Measurements from ENCODE around the gene TAS2R42. TPM values are rescaled to one million over a fixed set of nuclear protein-coding genes. Genes with fewer than 3 reads are reported as not detected.
A peak's percentile ranks its signal among the peaks of the same experiment; 100 is the strongest.

The TAS2R42 gene
- polyA plus RNA-seq (2013), result not detected in 2 replicates

GRCh38 chr12:11186837-11187236 is at the start of gene TAS2R42:
Gene TAS2R42, minus strand, starts transcription at chr12:11186937. Its CDS starts 0 bp downstream, at chr12:11186937.
- H4K12ac ChIP-seq (ENCODE audit: low read depth, low read length), result no peak within 1 kb of the TSS
- H3K4ac ChIP-seq (ENCODE audit: low read depth, low read length), result no peak within 1 kb of the TSS
- H3K36me3 ChIP-seq (ENCODE audit: control insufficient read depth in 1 of 2, insufficient read depth in 2 of 2, low read length in 2 of 2), result no peaks in the 10 kb centered on the region
- no peak within 1 kb of the TSS for H3K18ac ChIP-seq (ENCODE audit: low read length)
- WGBS (ENCODE audit: extremely low coverage, insufficient coverage, insufficient read length), result no CpG with 5 or more reads among the region's 2 CpGs
- no peaks in the 10 kb centered on the region for H3K27me3 ChIP-seq (ENCODE audit: insufficient read depth, low read length)
- no peaks in the 10 kb centered on the region for H3K79me1 ChIP-seq (ENCODE audit: low read length)
- no peak within 1 kb of the TSS for H3K23ac ChIP-seq (ENCODE audit: low read length)
- no peak within 1 kb of the TSS for H4K91ac ChIP-seq (ENCODE audit: low read depth, low read length)
- H4K8ac ChIP-seq (ENCODE audit: low read depth, low read length), result no peak within 1 kb of the TSS
- no peaks in the 10 kb centered on the region for H3K79me2 ChIP-seq (ENCODE audit: control insufficient read depth, insufficient read depth, low read length, poor library complexity)
- no peak within 1 kb of the TSS for H3K14ac ChIP-seq (ENCODE audit: low read length)
- H3K27ac ChIP-seq (ENCODE audit: low read depth, low read length), result no peak within 1 kb of the TSS
- no peak within 1 kb of the TSS for H3K4me3 ChIP-seq (ENCODE audit: low read depth, low read length)
- no peak within 1 kb of the TSS for H2AK5ac ChIP-seq (ENCODE audit: low read length)
- H3K9me3 ChIP-seq (ENCODE audit: insufficient read depth, low read depth, low read length), result no peaks in the 10 kb centered on the region
- H2BK120ac ChIP-seq (ENCODE audit: insufficient read depth, low read length, poor library complexity), result no peak within 1 kb of the TSS
- no peak for DNase-seq
- no peak within 1 kb of the TSS for H2BK5ac ChIP-seq (ENCODE audit: low read depth, low read length, poor library complexity)
- no peak within 1 kb of the TSS for H3K4me2 ChIP-seq (ENCODE audit: low read length)
- no peak within 1 kb of the TSS for H2AFZ ChIP-seq (ENCODE audit: insufficient read depth, low read length, poor library complexity)
- no peaks in the 10 kb centered on the region for H3K4me1 ChIP-seq (ENCODE audit: control insufficient read depth in 1 of 2, insufficient read depth in 2 of 2, low read length in 2 of 2)
- H3K9ac ChIP-seq (ENCODE audit: low read length), result no peak within 1 kb of the TSS
- H2BK12ac ChIP-seq (ENCODE audit: low read length), result no peak within 1 kb of the TSS

- DNase-seq, result no peak
Observed at GRCh38 chr12:11233532-11233931, 46.8 kb upstream of the TAS2R42 start.

GRCh38 chr12:11228296-11228879 is 41.7 kb upstream of the TAS2R42 start:
- H3K4me1 ChIP-seq (ENCODE audit: control insufficient read depth in 1 of 2, insufficient read depth in 2 of 2, low read length in 2 of 2), result no peaks in the 10 kb centered on the region
- no peak overlapping the region for H2BK5ac ChIP-seq (ENCODE audit: low read depth, low read length, poor library complexity)
- H3K18ac ChIP-seq (ENCODE audit: low read length), result no peak overlapping the region
- no peaks in the 10 kb centered on the region for H3K79me1 ChIP-seq (ENCODE audit: low read length)
- no peak overlapping the region for H2AK5ac ChIP-seq (ENCODE audit: low read length)
- DNase-seq, result peak; percentile 40 to 72
- no peak overlapping the region for H4K12ac ChIP-seq (ENCODE audit: low read depth, low read length)
- no peaks in the 10 kb centered on the region for H3K27me3 ChIP-seq (ENCODE audit: insufficient read depth, low read length)
- H3K27ac ChIP-seq (ENCODE audit: low read depth, low read length), result no peak overlapping the region
- no peak overlapping the region for H4K91ac ChIP-seq (ENCODE audit: low read depth, low read length)
- H3K4me3 ChIP-seq (ENCODE audit: low read depth, low read length), result no peak overlapping the region
- H2BK12ac ChIP-seq (ENCODE audit: low read length), result no peak overlapping the region
- H3K23ac ChIP-seq (ENCODE audit: low read length), result no peak overlapping the region
- no peak overlapping the region for H2AFZ ChIP-seq (ENCODE audit: insufficient read depth, low read length, poor library complexity)
- H3K14ac ChIP-seq (ENCODE audit: low read length), result no peak overlapping the region
- H3K36me3 ChIP-seq (ENCODE audit: control insufficient read depth in 1 of 2, insufficient read depth in 2 of 2, low read length in 2 of 2), result no peaks in the 10 kb centered on the region
- H3K79me2 ChIP-seq (ENCODE audit: control insufficient read depth, insufficient read depth, low read length, poor library complexity), result no peaks in the 10 kb centered on the region
- no peak overlapping the region for H3K4me2 ChIP-seq (ENCODE audit: low read length)
- no CpG with 5 or more reads among the region's 5 CpGs for WGBS (ENCODE audit: extremely low coverage, insufficient coverage, insufficient read length)
- no peaks in the 10 kb centered on the region for H3K9me3 ChIP-seq (ENCODE audit: insufficient read depth, low read depth, low read length)
- no peak overlapping the region for H2BK120ac ChIP-seq (ENCODE audit: insufficient read depth, low read length, poor library complexity)
- H3K4ac ChIP-seq (ENCODE audit: low read depth, low read length), result no peak overlapping the region
- H3K9ac ChIP-seq (ENCODE audit: low read length), result no peak overlapping the region
- no peak overlapping the region for H4K8ac ChIP-seq (ENCODE audit: low read depth, low read length)

More at GRCh38 chr12:11233532-11233931, 46.8 kb upstream of the TAS2R42 start:
- Histone ChIP-seq H3K79me2 (ENCODE audit: control insufficient read depth, insufficient read depth, low read length, poor library complexity) (no peaks in the 10 kb centered on the region), H3K9me3 (ENCODE audit: insufficient read depth, low read depth, low read length) (no peaks in the 10 kb centered on the region), H3K4me1 (ENCODE audit: control insufficient read depth in 1 of 2, insufficient read depth in 2 of 2, low read length in 2 of 2) (no peaks in the 10 kb centered on the region), H4K12ac (ENCODE audit: low read depth, low read length) (no peak overlapping the region), H3K9ac (ENCODE audit: low read length) (no peak overlapping the region), H2BK5ac (ENCODE audit: low read depth, low read length, poor library complexity) (no peak overlapping the region), H3K4me2 (ENCODE audit: low read length) (no peak overlapping the region), H4K91ac (ENCODE audit: low read depth, low read length) (no peak overlapping the region), H3K14ac (ENCODE audit: low read length) (no peak overlapping the region), H2BK12ac (ENCODE audit: low read length) (no peak overlapping the region), H3K23ac (ENCODE audit: low read length) (no peak overlapping the region), H3K27ac (ENCODE audit: low read depth, low read length) (no peak overlapping the region), H3K27me3 (ENCODE audit: insufficient read depth, low read length) (no peaks in the 10 kb centered on the region), H3K36me3 (ENCODE audit: control insufficient read depth in 1 of 2, insufficient read depth in 2 of 2, low read length in 2 of 2) (no peaks in the 10 kb centered on the region), H2BK120ac (ENCODE audit: insufficient read depth, low read length, poor library complexity) (no peak overlapping the region), H2AFZ (ENCODE audit: insufficient read depth, low read length, poor library complexity) (no peak overlapping the region), H2AK5ac (ENCODE audit: low read length) (no peak overlapping the region), H3K4me3 (ENCODE audit: low read depth, low read length) (no peak overlapping the region), H4K8ac (ENCODE audit: low read depth, low read length) (no peak overlapping the region), H3K18ac (ENCODE audit: low read length) (no peak overlapping the region), H3K79me1 (ENCODE audit: low read length) (no peaks in the 10 kb centered on the region), H3K4ac (ENCODE audit: low read depth, low read length) (no peak overlapping the region)
- no CpG with 5 or more reads among the region's 5 CpGs for WGBS (ENCODE audit: extremely low coverage, insufficient coverage, insufficient read length)

GRCh38 chr12:11227373-11227772 is 40.6 kb upstream of the TAS2R42 start:
- H3K79me1 ChIP-seq (ENCODE audit: low read length), result no peaks in the 10 kb centered on the region
- no peak for DNase-seq
- no peak overlapping the region for H4K91ac ChIP-seq (ENCODE audit: low read depth, low read length)
- H4K8ac ChIP-seq (ENCODE audit: low read depth, low read length), result no peak overlapping the region
- H2BK120ac ChIP-seq (ENCODE audit: insufficient read depth, low read length, poor library complexity), result no peak overlapping the region
- H3K79me2 ChIP-seq (ENCODE audit: control insufficient read depth, insufficient read depth, low read length, poor library complexity), result no peaks in the 10 kb centered on the region
- H3K9ac ChIP-seq (ENCODE audit: low read length), result no peak overlapping the region
- no peak overlapping the region for H3K4ac ChIP-seq (ENCODE audit: low read depth, low read length)
- H3K27me3 ChIP-seq (ENCODE audit: insufficient read depth, low read length), result no peaks in the 10 kb centered on the region
- H2BK12ac ChIP-seq (ENCODE audit: low read length), result no peak overlapping the region
- no peak overlapping the region for H3K23ac ChIP-seq (ENCODE audit: low read length)
- H3K4me2 ChIP-seq (ENCODE audit: low read length), result no peak overlapping the region
- no peaks in the 10 kb centered on the region for H3K36me3 ChIP-seq (ENCODE audit: control insufficient read depth in 1 of 2, insufficient read depth in 2 of 2, low read length in 2 of 2)
- H3K9me3 ChIP-seq (ENCODE audit: insufficient read depth, low read depth, low read length), result no peaks in the 10 kb centered on the region
- H3K14ac ChIP-seq (ENCODE audit: low read length), result no peak overlapping the region
- no peak overlapping the region for H2BK5ac ChIP-seq (ENCODE audit: low read depth, low read length, poor library complexity)
- no peaks in the 10 kb centered on the region for H3K4me1 ChIP-seq (ENCODE audit: control insufficient read depth in 1 of 2, insufficient read depth in 2 of 2, low read length in 2 of 2)
- H3K4me3 ChIP-seq (ENCODE audit: low read depth, low read length), result no peak overlapping the region
- H2AFZ ChIP-seq (ENCODE audit: insufficient read depth, low read length, poor library complexity), result no peak overlapping the region
- H2AK5ac ChIP-seq (ENCODE audit: low read length), result no peak overlapping the region
- no peak overlapping the region for H3K27ac ChIP-seq (ENCODE audit: low read depth, low read length)
- no peak overlapping the region for H3K18ac ChIP-seq (ENCODE audit: low read length)
- no CpG with 5 or more reads among the region's 4 CpGs for WGBS (ENCODE audit: extremely low coverage, insufficient coverage, insufficient read length)
- H4K12ac ChIP-seq (ENCODE audit: low read depth, low read length), result no peak overlapping the region
